Umbilical cord (tissue), 2 donors: ENCODE data around the gene MPPED1. TPM values are rescaled to one million over a fixed set of nuclear protein-coding genes. Genes with fewer than 3 reads are reported as not detected.

Experiments used
- DNase-seq: peaks from one replicate; pipeline ENCODE4 v3.0.0-alpha.2; 2015; ENCODE audit warnings: low spot score
- total RNA-seq: library from RNA; depleted of rRNA; stranded (reverse); fragments of >200 nt; gene quantifications from one replicate; pipeline ENCODE4 v1.2.3, GENCODE V29; 2014; ENCODE audit warnings: low replicate concordance; ENCODE audit not compliant: insufficient read depth

Gene MPPED1
- total RNA-seq, 1 donor from 2014 or later = 1.9 TPM

GRCh38 chr22:43516996-43517635, 105.3 kb downstream of the MPPED1 start:
- DNase-seq = no peak

GRCh38 chr22:43520632-43521039, 108.8 kb downstream of the MPPED1 start:
- DNase-seq = no peak

DNA sequence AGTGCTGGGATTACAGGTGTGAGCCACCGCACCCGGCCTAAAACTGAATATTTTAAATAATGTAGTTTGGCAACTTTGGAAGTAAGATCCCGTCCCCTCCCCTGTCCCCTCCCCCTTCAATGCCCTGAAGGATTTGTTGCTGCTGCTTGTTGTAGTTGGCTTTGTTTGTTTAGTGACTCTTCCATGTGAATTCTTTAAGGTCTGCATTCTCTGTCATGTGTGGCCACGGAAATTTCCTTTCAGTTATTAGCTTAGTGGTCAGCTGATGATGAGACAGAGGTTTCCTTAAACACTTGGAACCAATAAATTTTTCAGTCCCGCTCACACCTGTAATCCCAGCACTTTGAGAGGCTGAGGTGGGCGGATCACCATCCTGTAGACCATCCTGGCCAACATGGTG, 109.9 kb downstream of the MPPED1 start:
- DNase-seq = no peak

DNA sequence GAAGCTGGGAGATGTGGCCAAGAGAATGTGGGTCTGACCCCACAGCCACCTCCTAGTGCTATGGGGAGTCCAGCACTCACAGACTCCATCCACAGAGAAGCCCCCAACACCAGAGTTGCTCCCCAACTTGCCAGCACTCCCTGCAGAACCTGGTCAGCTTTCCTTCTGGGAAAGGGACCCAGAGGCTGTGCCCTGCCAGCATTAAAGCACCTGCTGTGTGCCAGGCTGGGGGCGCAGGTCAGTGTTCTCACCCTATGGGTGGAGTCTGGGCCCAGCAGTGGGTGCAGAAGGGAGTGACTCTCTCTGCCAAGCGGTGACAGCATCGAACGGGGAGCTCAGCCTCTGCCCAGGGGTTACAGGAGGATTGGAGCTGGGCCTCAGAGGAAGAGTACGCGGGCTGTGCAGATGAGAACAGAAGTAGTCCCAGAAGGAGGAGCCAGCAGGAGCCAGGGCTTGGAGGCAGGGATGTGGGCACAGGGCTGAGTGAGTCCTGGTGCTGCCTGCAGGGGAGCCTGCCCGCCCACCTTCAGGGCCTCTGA, 114.4 kb downstream of the MPPED1 start:
- no peak for DNase-seq

- no peak for DNase-seq
Measured at GRCh38 chr22:43526946-43527345, 115.1 kb downstream of the MPPED1 start.

DNA sequence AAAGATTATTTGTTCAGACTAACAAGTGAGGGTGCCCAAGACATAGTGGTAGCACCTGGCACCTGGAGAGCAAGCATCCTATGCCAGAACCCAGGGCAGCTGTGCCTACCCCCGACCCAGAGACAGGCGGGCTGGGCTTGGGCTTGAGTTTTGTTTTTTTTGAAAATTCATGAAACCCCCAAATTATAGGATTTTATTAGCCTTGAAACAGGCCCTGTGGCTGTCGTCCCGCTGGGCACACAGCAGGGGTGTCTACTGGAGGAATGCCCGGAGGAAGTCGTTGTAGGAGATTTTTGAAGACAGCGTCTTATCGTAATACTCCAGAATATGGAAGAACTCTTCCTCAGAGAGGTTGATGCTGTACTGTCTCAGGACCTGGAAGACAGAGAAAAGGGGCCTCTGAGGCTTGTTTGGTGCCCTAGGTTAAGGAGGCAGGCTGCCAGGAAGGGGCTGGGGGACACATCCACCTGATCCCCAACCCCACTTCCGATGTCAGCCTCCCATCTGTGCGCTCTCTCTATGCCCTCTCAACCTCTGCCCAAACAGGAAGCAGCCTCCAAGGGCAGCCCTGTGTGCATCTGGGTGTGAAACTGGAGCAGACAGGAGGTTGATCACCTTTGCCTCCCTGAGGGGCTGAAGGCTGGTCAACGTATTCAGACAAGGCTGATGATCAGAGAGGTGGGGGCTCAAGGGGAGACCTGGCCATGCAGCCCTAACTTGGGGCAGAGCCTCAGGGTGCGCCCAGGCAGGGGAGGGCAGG, 117.0 kb downstream of the MPPED1 start:
- no peak for DNase-seq

DNA sequence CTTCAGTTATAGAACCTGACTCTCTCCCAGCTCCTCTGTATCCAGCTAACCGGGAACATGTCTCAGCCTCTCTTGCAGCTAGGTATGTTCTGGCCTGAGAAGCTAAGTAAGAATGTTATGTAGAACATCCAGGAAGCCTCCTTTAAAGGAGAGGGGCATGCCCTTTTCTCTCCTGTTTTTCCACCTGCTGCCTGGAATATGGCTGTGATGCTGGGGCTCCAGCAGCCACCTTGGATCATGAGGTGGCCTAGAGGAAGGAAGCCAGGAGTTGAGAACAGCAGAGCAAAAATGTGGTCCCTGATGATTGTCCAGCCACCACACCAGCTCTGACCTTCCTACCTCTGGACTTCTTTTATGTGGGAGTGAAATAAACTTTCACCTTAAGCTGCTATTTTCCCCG, 117.6 kb downstream of the MPPED1 start:
- DNase-seq = no peak

GRCh38 chr22:43529934-43530333, 118.1 kb downstream of the MPPED1 start:
- DNase-seq = no peak

GRCh38 chr22:43530349-43531201, 118.8 kb downstream of the MPPED1 start:
- DNase-seq = no peak

DNA sequence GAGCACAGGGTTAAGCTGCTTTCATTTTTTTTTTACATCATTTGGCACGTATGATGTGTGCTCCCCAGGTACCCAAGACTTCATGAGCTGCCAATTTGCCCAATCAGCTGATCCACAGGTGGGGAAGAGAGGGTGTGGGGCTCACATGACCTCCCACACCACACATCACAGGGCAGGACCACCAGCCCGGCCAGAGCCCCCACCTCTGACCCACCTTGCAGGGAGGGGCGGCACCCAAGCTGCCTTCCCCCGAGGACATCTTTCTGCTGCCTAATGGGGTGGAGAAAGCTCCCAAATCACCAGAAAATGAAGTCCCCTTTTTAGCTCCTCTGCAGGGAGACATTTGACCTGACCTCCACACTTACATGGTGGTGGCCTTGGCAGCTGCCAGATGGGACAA, 119.8 kb downstream of the MPPED1 start:
- no peak for DNase-seq

DNA sequence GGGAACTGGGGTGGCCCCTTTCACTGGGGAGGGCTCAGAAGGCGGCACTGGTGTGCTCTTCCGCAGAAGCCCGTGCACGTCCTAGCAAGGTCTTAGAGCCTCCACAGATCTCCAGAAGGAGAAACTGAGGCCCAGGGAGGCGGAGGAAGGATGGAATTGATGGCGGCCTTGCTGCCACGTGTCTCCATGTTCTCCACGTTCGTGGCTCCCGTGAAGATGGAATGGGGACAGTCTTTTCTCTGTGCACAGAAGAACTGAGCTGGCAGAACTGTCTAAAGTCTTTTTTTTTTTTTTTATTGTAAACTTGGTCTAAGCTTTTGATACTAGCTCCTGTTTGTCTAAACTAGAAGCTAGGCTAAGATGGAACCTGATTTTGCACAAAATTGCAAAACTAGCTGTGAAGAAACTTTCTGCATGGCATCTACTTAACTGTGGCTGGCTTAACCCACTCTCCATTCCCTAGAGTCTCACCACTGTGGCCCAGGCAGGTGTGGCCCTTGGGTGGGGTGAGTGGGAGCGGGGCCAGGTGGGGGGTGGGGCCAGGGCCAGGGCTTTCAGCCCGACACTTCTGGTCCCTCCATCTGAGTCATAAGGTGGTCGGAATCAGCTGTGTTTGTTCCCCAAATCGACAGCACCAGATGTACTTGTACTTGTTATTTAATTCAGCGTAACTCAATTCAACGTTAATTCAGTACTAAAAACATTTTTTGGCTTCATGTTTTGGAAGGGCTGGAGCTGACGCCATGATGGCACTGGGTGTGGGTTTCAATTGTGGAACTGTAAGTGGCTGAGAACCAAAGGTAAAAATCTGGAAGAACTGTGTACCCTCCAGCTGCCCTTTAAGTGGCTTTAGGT, 120.7 kb downstream of the MPPED1 start:
- DNase-seq = no peak

- no peak for DNase-seq
Measured at GRCh38 chr22:43533156-43533530, 121.3 kb downstream of the MPPED1 start.

GRCh38 chr22:43533656-43534428, 122.0 kb downstream of the MPPED1 start:
- no peak for DNase-seq

GRCh38 chr22:43534916-43535315, 123.1 kb downstream of the MPPED1 start:
- no peak for DNase-seq

GRCh38 chr22:43535336-43535735, 123.5 kb downstream of the MPPED1 start:
- DNase-seq = no peak

DNA sequence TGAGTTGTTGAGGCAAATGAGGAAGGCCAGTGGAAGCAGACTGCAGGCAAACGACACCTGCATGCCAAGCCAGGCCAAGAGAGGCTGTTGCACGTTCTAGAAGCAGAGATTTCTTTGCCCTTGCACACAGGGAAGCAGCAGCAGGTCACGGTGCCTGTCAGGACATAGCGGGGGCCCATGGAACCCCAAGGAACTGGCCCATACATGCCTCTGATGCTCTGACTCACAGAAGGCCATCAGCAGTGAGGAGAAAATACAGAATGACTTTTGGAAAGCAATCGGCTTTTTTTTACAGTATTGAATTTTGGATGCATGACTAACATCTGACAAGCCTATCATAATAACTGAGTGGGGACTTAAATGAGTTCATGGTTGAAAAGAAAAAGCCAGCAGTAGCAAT, 123.9 kb downstream of the MPPED1 start:
- DNase-seq = peak; percentile 4

- DNase-seq = no peak
Measured at GRCh38 chr22:43537019-43537585, 125.3 kb downstream of the MPPED1 start.

- no peak for DNase-seq
Measured at GRCh38 chr22:43539572-43540528, 128.0 kb downstream of the MPPED1 start.

GRCh38 chr22:43540529-43540923, 128.7 kb downstream of the MPPED1 start:
- no peak for DNase-seq
